Activated T-helper 17 cell treated with anti-CD3 and anti-CD28 coated beads, Interleukin-2, amount 50 U/mL, for 72 hours (primary cell): ENCODE measurements around the gene PKNOX2. TPM values are rescaled to one million over a fixed set of nuclear protein-coding genes. Genes with fewer than 3 reads are reported as not detected.

Experiments used
- ATAC-seq: fragments of 150-1000 bp; cut with Tn5 transposase; replicated peaks from 2 replicates; pipeline ENCODE4 v1.10.0; 2021; ENCODE audit warnings: mild to moderate bottlenecking, moderate library complexity
- H3K27ac Mint-ChIP-seq: one replicate; pipeline ENCODE4 v1.8.0; 2022; ENCODE audit warnings: mixed read lengths
- H3K27me3 Mint-ChIP-seq: one replicate; pipeline ENCODE4 v1.8.0; 2022; ENCODE audit warnings: mixed read lengths
- H3K36me3 Mint-ChIP-seq: one replicate; pipeline ENCODE4 v1.8.0; 2022; ENCODE audit warnings: low read depth, mild to moderate bottlenecking, mixed read lengths
- H3K4me1 Mint-ChIP-seq: one replicate; pipeline ENCODE4 v1.8.0; 2022; ENCODE audit warnings: mixed read lengths
- H3K4me3 Mint-ChIP-seq: one replicate; pipeline ENCODE4 v1.8.0; 2022; ENCODE audit warnings: mild to moderate bottlenecking, mixed read lengths
- H3K9me3 Mint-ChIP-seq: one replicate; pipeline ENCODE4 v1.8.0; 2022; ENCODE audit warnings: mixed read lengths
- total RNA-seq, 2 donors: library from RNA; stranded (reverse); gene quantifications; one replicate each; pipeline ENCODE4 v1.2.3, GENCODE V29; 2022

The PKNOX2 gene
- total RNA-seq, 2 donors from 2014 or later = not detected

DNA sequence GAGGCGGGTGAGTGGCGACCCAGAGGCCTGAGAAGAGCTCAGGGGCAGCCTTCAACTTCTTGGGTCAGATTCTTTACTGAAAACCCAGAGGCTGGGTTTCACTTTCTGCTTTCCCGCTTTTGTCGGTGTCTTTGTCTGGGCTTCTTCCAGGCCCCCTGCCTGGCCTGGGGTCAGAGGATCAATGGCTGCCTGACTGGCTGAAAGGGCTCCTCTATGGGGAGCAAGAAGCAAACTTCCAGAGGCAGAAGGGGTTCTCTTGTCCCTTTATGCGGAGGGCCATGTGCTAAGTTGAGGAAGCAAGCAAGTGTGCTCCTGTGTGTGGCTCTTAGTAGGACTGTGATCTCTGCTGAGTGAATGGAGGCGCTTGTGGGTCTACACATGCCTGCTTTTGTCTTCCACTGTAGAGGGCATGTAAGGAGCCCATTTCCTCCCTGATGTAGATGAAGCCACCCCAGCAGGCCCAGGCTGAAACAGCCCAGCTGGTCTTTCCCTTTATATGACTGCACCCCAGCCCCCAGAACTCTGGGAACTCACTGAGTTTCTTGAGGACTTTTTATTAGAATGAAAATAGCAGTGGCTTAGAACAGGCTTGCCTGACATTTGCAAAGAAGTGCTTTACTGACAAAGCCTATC, 1.0 kb upstream of the PKNOX2 start:
- no peak for ATAC-seq
- Mint-ChIP-seq H3K9me3 (no peaks in the 10 kb centered on the region), H3K36me3 (peaks cover 10% of the 10 kb centered on the region), H3K27ac (no peak overlapping the region), H3K4me3 (peak overlapping the region; percentile 85), H3K27me3 (peaks cover 51% of the 10 kb centered on the region), H3K4me1 (peaks cover 9% of the 10 kb centered on the region)

- Mint-ChIP-seq H3K27ac (no peak overlapping the region), H3K27me3 (peaks cover 54% of the 10 kb centered on the region), H3K4me1 (peaks cover 9% of the 10 kb centered on the region), H3K9me3 (no peaks in the 10 kb centered on the region), H3K4me3 (peak overlapping the region; percentile 85), H3K36me3 (peaks cover 10% of the 10 kb centered on the region)
- no peak for ATAC-seq
Measured at GRCh38 chr11:125164091-125164421, 495 bp upstream of the PKNOX2 start.

GRCh38 chr11:125165111-125165842, 726 bp downstream of the PKNOX2 start:
- H3K27me3 Mint-ChIP-seq = peaks cover 61% of the 10 kb centered on the region
- no peak overlapping the region for H3K27ac Mint-ChIP-seq
- H3K9me3 Mint-ChIP-seq = no peaks in the 10 kb centered on the region
- H3K36me3 Mint-ChIP-seq = peaks cover 10% of the 10 kb centered on the region
- peak; percentile 17 for ATAC-seq
- peak overlapping the region; percentile 85 for H3K4me3 Mint-ChIP-seq
- peaks cover 9% of the 10 kb centered on the region for H3K4me1 Mint-ChIP-seq

DNA sequence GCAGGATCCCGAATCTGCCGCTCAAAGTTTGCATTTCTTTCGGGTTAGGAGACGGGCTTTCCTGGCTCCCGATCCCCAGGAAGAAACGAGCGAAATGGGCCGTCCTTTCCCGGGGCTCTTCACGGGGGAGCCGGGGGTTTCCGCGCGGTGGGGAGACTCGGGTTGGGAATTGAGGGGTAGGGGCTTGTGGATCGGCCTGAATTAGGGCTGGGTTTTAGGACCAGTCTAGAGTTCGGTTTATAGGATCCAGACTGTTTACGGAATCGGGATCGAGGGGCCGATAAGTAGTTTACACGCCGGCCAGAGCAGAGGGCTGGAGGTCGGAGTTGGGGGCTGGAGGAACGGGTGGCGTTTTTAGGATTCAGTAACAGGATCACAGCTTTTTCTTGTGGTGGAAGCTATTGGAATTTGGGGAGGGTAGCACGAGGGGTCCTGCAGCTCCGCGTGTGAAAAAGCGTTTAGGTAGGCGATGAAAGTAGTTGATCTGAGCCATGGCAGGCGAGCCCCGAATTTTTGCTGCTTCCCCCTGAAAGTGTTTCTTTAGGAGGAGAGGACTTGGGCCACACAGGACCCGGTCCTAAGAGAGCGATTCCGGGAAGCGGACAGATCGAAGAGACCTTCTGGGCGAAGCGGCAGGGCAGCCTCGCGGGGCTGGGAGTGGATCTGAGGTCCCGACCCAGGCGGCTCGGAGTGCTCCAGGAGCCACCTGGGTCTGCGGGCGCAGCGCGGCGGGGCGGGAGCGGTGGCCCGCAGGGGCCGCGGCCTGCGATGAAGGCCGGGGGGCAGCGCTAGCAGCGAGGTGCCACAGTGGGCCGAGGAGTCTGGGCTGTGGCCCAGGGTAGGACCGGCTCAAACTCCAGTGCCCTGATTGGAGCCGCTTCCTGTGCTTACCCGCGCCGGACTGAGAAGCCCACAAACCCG, 1.6 kb downstream of the PKNOX2 start:
- H3K27ac Mint-ChIP-seq = no peak overlapping the region
- peaks cover 61% of the 10 kb centered on the region for H3K27me3 Mint-ChIP-seq
- ATAC-seq = no peak
- peaks cover 10% of the 10 kb centered on the region for H3K36me3 Mint-ChIP-seq
- H3K9me3 Mint-ChIP-seq = no peaks in the 10 kb centered on the region
- peak overlapping the region; percentile 85 for H3K4me3 Mint-ChIP-seq
- H3K4me1 Mint-ChIP-seq = peaks cover 9% of the 10 kb centered on the region

GRCh38 chr11:125166764-125167291, 2.3 kb downstream of the PKNOX2 start:
- ATAC-seq = no peak
- peaks cover 10% of the 10 kb centered on the region for H3K36me3 Mint-ChIP-seq
- peak overlapping the region; percentile 85 for H3K4me3 Mint-ChIP-seq
- H3K27ac Mint-ChIP-seq = no peak overlapping the region
- H3K9me3 Mint-ChIP-seq = no peaks in the 10 kb centered on the region
- peaks cover 9% of the 10 kb centered on the region for H3K4me1 Mint-ChIP-seq
- peaks cover 62% of the 10 kb centered on the region for H3K27me3 Mint-ChIP-seq

DNA sequence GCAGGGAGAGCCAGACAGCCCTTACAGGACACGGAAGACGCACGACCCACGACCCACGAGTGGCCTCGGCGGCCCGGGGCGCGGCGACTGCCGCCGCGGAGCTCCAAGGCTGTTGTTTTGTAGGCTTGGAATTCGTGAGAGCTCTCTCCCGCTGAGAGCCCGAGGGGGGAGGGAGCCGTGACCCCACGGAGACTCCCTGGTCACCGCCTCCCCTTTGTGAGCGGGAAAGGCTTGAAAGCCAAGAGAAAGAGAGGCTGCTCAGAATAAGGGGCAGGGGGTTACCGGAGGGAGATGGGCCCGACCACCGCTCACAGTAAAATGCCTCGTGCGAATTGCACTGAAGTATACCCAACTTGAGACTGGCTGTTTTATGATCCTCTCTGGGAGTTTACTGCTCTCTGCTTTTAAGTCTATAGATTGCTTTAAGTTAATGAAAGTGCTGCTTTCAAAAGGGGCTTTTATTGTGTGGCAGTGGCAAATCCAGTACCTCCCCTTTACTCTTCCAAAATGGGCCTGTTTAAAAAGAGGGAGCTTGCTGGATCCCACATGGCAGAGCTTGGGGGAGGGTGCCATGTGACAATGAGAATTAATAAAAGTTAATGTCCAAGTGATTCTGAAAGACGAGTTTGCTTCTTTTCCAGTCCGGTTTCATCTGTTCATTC, 2.9 kb downstream of the PKNOX2 start:
- no peak for ATAC-seq
- Mint-ChIP-seq H3K9me3 (no peaks in the 10 kb centered on the region), H3K4me3 (no peak overlapping the region), H3K27ac (no peak overlapping the region), H3K4me1 (peaks cover 9% of the 10 kb centered on the region), H3K36me3 (peaks cover 10% of the 10 kb centered on the region), H3K27me3 (peaks cover 67% of the 10 kb centered on the region)

- Mint-ChIP-seq H3K4me1 (peaks cover 9% of the 10 kb centered on the region), H3K27ac (no peak overlapping the region), H3K4me3 (no peak overlapping the region), H3K36me3 (peaks cover 10% of the 10 kb centered on the region), H3K27me3 (peaks cover 65% of the 10 kb centered on the region), H3K9me3 (no peaks in the 10 kb centered on the region)
- ATAC-seq = no peak
Measured at GRCh38 chr11:125167954-125168835, 3.6 kb downstream of the PKNOX2 start.

GRCh38 chr11:125168918-125169456, 4.4 kb downstream of the PKNOX2 start:
- Mint-ChIP-seq H3K36me3 (peaks cover 10% of the 10 kb centered on the region), H3K9me3 (no peaks in the 10 kb centered on the region), H3K27ac (no peak overlapping the region), H3K4me3 (no peak overlapping the region), H3K27me3 (peaks cover 62% of the 10 kb centered on the region), H3K4me1 (peaks cover 9% of the 10 kb centered on the region)
- ATAC-seq = no peak

GRCh38 chr11:125170001-125170509, 5.5 kb downstream of the PKNOX2 start:
- no peak overlapping the region for H3K4me3 Mint-ChIP-seq
- ATAC-seq = no peak
- H3K27ac Mint-ChIP-seq = no peak overlapping the region
- H3K9me3 Mint-ChIP-seq = no peaks in the 10 kb centered on the region
- H3K36me3 Mint-ChIP-seq = peaks cover 10% of the 10 kb centered on the region
- H3K27me3 Mint-ChIP-seq = peaks cover 64% of the 10 kb centered on the region
- peaks cover 9% of the 10 kb centered on the region for H3K4me1 Mint-ChIP-seq

GRCh38 chr11:125170510-125171031, 6.0 kb downstream of the PKNOX2 start:
- Mint-ChIP-seq H3K4me1 (peaks cover 7% of the 10 kb centered on the region), H3K4me3 (no peak overlapping the region), H3K9me3 (no peaks in the 10 kb centered on the region), H3K27ac (no peak overlapping the region), H3K27me3 (peaks cover 67% of the 10 kb centered on the region), H3K36me3 (peaks cover 7% of the 10 kb centered on the region)
- ATAC-seq = no peak

DNA sequence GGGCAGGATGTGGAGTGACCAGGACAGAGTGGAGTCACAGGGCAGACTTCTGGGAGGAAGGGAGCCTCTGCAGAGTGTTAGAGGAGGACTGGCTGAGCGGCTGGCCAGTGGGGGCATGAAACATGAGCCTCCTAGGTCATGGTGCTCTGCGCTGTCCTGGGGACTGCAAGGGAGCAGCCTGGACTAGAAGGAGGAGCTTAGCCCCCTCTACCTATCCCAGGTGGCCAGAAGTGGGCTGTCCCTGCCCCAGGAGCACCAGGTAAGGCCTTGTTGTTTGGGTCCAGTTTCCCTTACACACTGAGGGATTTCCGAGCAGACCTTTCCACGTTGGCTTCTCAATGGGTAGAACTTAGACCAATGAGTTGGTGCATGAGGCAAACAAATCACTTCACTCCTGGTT, 7.4 kb downstream of the PKNOX2 start:
- Mint-ChIP-seq H3K9me3 (no peaks in the 10 kb centered on the region), H3K4me3 (no peak overlapping the region), H3K27me3 (peaks cover 70% of the 10 kb centered on the region), H3K4me1 (peaks cover 4% of the 10 kb centered on the region), H3K27ac (no peak overlapping the region), H3K36me3 (no peaks in the 10 kb centered on the region)
- ATAC-seq = no peak

GRCh38 chr11:125173027-125173426, 8.5 kb downstream of the PKNOX2 start:
- Mint-ChIP-seq H3K4me1 (peaks cover 4% of the 10 kb centered on the region), H3K27ac (no peak overlapping the region), H3K36me3 (no peaks in the 10 kb centered on the region), H3K27me3 (peaks cover 71% of the 10 kb centered on the region), H3K4me3 (no peak overlapping the region), H3K9me3 (no peaks in the 10 kb centered on the region)
- no peak for ATAC-seq

DNA sequence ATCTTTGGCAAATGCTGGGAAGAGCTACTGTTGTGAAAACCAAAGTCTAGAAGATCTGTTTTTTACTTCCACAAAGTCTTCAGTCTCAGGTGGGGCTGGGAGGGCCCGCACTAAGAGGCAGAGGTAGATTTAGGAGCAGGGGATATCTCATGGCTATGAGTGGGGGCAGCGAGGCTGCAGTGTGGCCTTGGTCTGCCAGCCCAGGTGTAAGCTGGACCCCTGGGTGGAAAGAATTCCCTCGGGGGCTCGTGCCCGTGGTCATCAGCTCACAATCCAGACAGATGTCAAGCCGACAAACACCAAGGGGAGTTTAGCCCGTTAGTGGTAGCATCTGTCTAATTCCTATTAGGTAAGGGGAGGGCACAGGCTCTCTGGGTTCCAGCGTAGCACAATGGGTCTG, 9.0 kb downstream of the PKNOX2 start:
- no peak for ATAC-seq
- H3K27ac Mint-ChIP-seq = no peak overlapping the region
- no peaks in the 10 kb centered on the region for H3K9me3 Mint-ChIP-seq
- H3K27me3 Mint-ChIP-seq = peaks cover 68% of the 10 kb centered on the region
- peaks cover 4% of the 10 kb centered on the region for H3K4me1 Mint-ChIP-seq
- no peaks in the 10 kb centered on the region for H3K36me3 Mint-ChIP-seq
- H3K4me3 Mint-ChIP-seq = no peak overlapping the region
